ENCODE measurements around the gene LILRA5. TPM values are rescaled to one million over a fixed set of nuclear protein-coding genes. Genes with fewer than 3 reads are reported as not detected.

LILRA5 gene
- total and polyA plus RNA-seq, 2 of the 13 experiments (the other 11 are each of a cell fraction or from before 2014, with no cell fraction given) = not detected

DNA sequence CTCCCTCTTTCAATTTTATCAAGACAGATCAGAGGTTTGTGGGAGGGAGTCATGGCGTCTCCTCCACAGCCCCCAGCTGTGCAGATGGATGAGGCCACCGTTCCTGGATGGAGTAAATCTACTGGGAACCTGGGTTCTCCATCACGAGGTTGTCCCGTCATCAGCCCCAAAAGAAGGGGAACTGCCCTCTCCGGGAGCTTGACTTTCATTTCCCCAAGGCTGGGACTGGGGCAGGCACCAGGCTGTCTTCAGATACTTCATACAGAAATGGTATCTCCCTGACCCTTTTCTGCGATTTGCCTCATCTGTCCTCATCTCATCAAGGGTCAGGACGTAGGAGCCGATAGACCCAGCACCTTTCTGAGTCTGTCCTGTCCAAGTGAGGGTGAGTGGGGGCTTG, 41.9 kb downstream of the LILRA5 start:
- no peaks in the 10 kb centered on the region for H3K9me3 ChIP-seq (ENCODE audit: low read length)
- H3K79me2 ChIP-seq (ENCODE audit: insufficient read depth, low read length) = no peaks in the 10 kb centered on the region
- H3K4me3 ChIP-seq (replicated peaks in 1 of 3; ENCODE audit: insufficient read depth in 1 of 3, low read depth in 2 of 3, low read length in 3 of 3) = no peak overlapping the region
- in situ Hi-C loops (cut with HindIII; ENCODE audit: extremely low pct_ligation_motif_present, low pct_unique_long_range_greater_than_20kb) (no loop called here), intact Hi-C loops (cut with micrococcal nuclease; ENCODE audit: unreplicated experiment) (no loop called here)
- H3K4me2 ChIP-seq (ENCODE audit: low read depth, low read length) = no peak overlapping the region
- POLR2A ChIA-PET = no interaction called here
- CTCF ChIA-PET (ENCODE audit: low intra/inter-chr PET ratio, low total read pairs) = no interaction called here
- no peak for DNase-seq (ENCODE audit: low spot score)
- ATAC-seq = no peak
- H3K27ac ChIP-seq (ENCODE audit: extremely low read length, insufficient read depth, low read length) = no peak overlapping the region
- no peak for TF ChIP-seq ISX (CRISPR knock-in tag; conservative IDR thresholded peaks at IDR 0.05)
- TF ChIP-seq ARNT2 (CRISPR knock-in tag; IDR thresholded peaks at IDR 0.05; ENCODE audit: low read depth) = no peak
- TF ChIP-seq RFX5 (IDR thresholded peaks at IDR 0.05; ENCODE audit: low read depth, low read length) = no peak
- no peak for TF ChIP-seq NCOA2 (CRISPR knock-in tag; IDR thresholded peaks at IDR 0.05)
- TF ChIP-seq ZFYVE20 (CRISPR knock-in tag; IDR thresholded peaks at IDR 0.05; ENCODE audit: borderline replicate concordance, low read depth) = no peak
- no peak for TF ChIP-seq NR2F6 (IDR thresholded peaks at IDR 0.05)
- no peak for TF ChIP-seq NR2F6 (CRISPR knock-in tag; IDR thresholded peaks at IDR 0.05)
- no peak for TF ChIP-seq FOXJ3 (CRISPR knock-in tag; IDR thresholded peaks at IDR 0.05; ENCODE audit: borderline replicate concordance)
- TF ChIP-seq SATB2 (CRISPR knock-in tag; IDR thresholded peaks at IDR 0.05) = no peak
- TF ChIP-seq, protein P1, sequence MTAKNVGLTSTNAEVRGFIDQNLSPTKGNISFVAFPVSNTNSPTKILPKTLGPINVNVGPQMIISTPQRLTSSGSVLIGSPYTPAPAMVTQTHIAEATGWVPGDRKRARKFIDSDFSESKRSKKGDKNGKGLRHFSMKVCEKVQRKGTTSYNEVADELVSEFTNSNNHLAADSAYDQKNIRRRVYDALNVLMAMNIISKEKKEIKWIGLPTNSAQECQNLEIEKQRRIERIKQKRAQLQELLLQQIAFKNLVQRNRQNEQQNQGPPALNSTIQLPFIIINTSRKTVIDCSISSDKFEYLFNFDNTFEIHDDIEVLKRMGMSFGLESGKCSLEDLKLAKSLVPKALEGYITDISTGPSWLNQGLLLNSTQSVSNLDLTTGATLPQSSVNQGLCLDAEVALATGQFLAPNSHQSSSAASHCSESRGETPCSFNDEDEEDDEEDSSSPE (CRISPR knock-in tag; IDR thresholded peaks at IDR 0.05) = no peak
- no peak for TF ChIP-seq ZSCAN20 (CRISPR knock-in tag; IDR thresholded peaks at IDR 0.05; ENCODE audit: borderline replicate concordance)
- TF ChIP-seq BRD4 (CRISPR knock-in tag; IDR thresholded peaks at IDR 0.05) = no peak
- no peak for TF ChIP-seq ZNF557 (CRISPR knock-in tag; IDR thresholded peaks at IDR 0.05)
- no peak for TF ChIP-seq ZNF558 (CRISPR knock-in tag; IDR thresholded peaks at IDR 0.05; ENCODE audit: borderline replicate concordance)
- TF ChIP-seq, protein P2, sequence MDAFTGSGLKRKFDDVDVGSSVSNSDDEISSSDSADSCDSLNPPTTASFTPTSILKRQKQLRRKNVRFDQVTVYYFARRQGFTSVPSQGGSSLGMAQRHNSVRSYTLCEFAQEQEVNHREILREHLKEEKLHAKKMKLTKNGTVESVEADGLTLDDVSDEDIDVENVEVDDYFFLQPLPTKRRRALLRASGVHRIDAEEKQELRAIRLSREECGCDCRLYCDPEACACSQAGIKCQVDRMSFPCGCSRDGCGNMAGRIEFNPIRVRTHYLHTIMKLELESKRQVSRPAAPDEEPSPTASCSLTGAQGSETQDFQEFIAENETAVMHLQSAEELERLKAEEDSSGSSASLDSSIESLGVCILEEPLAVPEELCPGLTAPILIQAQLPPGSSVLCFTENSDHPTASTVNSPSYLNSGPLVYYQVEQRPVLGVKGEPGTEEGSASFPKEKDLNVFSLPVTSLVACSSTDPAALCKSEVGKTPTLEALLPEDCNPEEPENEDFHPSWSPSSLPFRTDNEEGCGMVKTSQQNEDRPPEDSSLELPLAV (CRISPR knock-in tag; conservative IDR thresholded peaks at IDR 0.05; ENCODE audit: low read depth) = no peak
- TF ChIP-seq, protein P3, sequence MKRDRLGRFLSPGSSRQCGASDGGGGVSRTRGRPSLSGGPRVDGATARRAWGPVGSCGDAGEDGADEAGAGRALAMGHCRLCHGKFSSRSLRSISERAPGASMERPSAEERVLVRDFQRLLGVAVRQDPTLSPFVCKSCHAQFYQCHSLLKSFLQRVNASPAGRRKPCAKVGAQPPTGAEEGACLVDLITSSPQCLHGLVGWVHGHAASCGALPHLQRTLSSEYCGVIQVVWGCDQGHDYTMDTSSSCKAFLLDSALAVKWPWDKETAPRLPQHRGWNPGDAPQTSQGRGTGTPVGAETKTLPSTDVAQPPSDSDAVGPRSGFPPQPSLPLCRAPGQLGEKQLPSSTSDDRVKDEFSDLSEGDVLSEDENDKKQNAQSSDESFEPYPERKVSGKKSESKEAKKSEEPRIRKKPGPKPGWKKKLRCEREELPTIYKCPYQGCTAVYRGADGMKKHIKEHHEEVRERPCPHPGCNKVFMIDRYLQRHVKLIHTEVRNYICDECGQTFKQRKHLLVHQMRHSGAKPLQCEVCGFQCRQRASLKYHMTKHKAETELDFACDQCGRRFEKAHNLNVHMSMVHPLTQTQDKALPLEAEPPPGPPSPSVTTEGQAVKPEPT (CRISPR knock-in tag; IDR thresholded peaks at IDR 0.05; ENCODE audit: low read depth) = no peak
- TF ChIP-seq MYNN (CRISPR knock-in tag; IDR thresholded peaks at IDR 0.05; ENCODE audit: low read depth) = no peak
- TF ChIP-seq HES4 (CRISPR knock-in tag; IDR thresholded peaks at IDR 0.05; ENCODE audit: borderline replicate concordance) = no peak
- no peak for TF ChIP-seq MED1 (CRISPR knock-in tag; IDR thresholded peaks at IDR 0.05)
- no peak overlapping the region for H3K9ac ChIP-seq (ENCODE audit: insufficient read depth, low read depth, low read length)
- peaks cover 2 to 14% of the 10 kb centered on the region in 2 experiments; a peak in 2 of 5 replicates for H3K27me3 ChIP-seq (ENCODE audit: control insufficient read depth in 1 of 2, insufficient read depth in 2 of 2, low read length in 2 of 2)
- H4K20me1 ChIP-seq (ENCODE audit: insufficient read depth, low read length) = no peaks in the 10 kb centered on the region
- 2% methylated on average over 8 of the region's 8 CpGs for WGBS (ENCODE audit: low lambda C conversion rate)
- no peaks in the 10 kb centered on the region for H3K36me3 ChIP-seq (replicated peaks in 1 of 2; ENCODE audit: control insufficient read depth in 1 of 2, insufficient read depth in 2 of 2, low read length in 2 of 2)
- no peak overlapping the region for H2AFZ ChIP-seq (ENCODE audit: low read length)
- H3K4me1 ChIP-seq (ENCODE audit: insufficient read depth, low read length) = no peaks in the 10 kb centered on the region
- FAIRE-seq = no peak
- BruUV-seq (replicated peaks) = no TSS peak
